Vagina (tissue), 2 donors: ENCODE measurements around the gene CNTRL.

Source experiments
- POLR2A ChIP-seq, 2 donors: fragments of 450-650 bp; IDR thresholded peaks; one replicate each; pipeline ENCODE4 v1.6.1; 2017; ENCODE audit warnings: antibody characterized with exemption in 2 of 2, mild to moderate bottlenecking in 2 of 2, moderate library complexity in 2 of 2
- POLR2AphosphoS5 ChIP-seq, 2 donors: sonication (generic); formaldehyde crosslinking; IDR thresholded peaks; one replicate each; pipeline ENCODE4 v1.9.0; 2017; ENCODE audit warnings: antibody characterized with exemption in 2 of 2, mild to moderate bottlenecking in 2 of 2, low read depth in 1 of 2; ENCODE audit not compliant: insufficient read depth in 1 of 2
- TF ChIP-seq, protein P1 (sequence below), 3 experiments: fragments of 450-650 bp in 2 of 3; fragments of 200-600 bp in 1 of 3; sonication (generic) in 1 of 3; IDR thresholded peaks; one replicate each; pipeline ENCODE4 v1.5.1; 2017 to 2019; ENCODE audit warnings: antibody characterized with exemption in 3 of 3, mild to moderate bottlenecking in 2 of 3, moderate library complexity in 2 of 3

DNA sequence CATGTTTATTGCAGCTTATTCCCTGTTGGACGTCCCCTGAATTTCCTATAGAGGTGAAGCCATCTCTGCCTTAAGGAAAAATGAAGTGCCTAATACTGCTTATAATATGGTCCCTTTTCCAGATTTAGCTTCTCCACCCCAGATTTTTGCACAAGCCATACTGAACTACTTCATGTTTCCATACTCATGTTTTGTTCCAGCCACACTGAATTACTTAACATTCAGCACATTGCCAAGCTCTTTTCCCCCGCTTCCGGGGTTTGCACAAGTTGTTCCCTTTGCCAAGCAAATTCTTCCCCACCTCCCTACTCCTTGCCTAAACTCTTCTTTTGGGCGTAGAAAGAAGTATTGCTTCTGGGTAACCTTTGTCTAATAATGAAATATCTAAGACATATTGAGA, 1.7 kb upstream of the CNTRL start:
- TF ChIP-seq POLR2A (IDR thresholded peaks at IDR 0.05) (no peak), POLR2AphosphoS5 (IDR thresholded peaks at IDR 0.05; ENCODE audit: insufficient read depth in 1 of 2, low read depth in 1 of 2) (no peak)
- TF ChIP-seq, protein P1, sequence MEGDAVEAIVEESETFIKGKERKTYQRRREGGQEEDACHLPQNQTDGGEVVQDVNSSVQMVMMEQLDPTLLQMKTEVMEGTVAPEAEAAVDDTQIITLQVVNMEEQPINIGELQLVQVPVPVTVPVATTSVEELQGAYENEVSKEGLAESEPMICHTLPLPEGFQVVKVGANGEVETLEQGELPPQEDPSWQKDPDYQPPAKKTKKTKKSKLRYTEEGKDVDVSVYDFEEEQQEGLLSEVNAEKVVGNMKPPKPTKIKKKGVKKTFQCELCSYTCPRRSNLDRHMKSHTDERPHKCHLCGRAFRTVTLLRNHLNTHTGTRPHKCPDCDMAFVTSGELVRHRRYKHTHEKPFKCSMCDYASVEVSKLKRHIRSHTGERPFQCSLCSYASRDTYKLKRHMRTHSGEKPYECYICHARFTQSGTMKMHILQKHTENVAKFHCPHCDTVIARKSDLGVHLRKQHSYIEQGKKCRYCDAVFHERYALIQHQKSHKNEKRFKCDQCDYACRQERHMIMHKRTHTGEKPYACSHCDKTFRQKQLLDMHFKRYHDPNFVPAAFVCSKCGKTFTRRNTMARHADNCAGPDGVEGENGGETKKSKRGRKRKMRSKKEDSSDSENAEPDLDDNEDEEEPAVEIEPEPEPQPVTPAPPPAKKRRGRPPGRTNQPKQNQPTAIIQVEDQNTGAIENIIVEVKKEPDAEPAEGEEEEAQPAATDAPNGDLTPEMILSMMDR (IDR thresholded peaks at IDR 0.05), result no peak
